ENCODE data around the gene DBX2.

The DBX2 gene

DNA sequence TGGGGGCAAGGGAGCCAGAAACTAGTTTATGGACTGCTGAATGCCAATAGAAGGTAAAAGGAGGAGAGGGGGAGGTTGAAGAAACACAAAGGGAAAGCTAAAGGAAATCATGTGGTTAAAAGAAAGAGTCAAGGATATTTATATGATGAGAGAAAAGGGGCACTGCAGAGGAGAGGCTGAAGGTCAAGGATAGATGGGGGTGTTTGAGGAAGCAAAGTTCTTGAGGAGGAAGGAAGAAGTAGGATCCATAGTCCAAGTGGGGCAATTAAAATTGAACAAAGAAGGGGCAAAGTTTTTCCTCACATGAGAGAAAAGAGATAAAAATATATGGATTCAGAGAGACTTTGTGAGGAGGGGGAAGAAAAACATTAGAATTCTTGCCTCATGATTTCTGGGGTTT, 10.1 kb upstream of the DBX2 start:
- H3K36me3 ChIP-seq (ENCODE audit: control insufficient read depth, insufficient read depth, low read length, severe bottlenecking), result no peaks in the 10 kb centered on the region
- H3K9ac ChIP-seq (ENCODE audit: low read length), result no peak overlapping the region
- peaks cover 2% of the 10 kb centered on the region for H3K27me3 ChIP-seq (replicated peaks; ENCODE audit: control insufficient read depth, insufficient read depth, low read length)
- no peak for DNase-seq (ENCODE audit: low read depth)
- H3K9me3 ChIP-seq (ENCODE audit: control insufficient read depth, low read length), result no peaks in the 10 kb centered on the region
- no peak overlapping the region for H3K4me3 ChIP-seq (ENCODE audit: low read length)
- H3K4me1 ChIP-seq (ENCODE audit: control insufficient read depth, insufficient read depth, low read length), result no peaks in the 10 kb centered on the region

DNA sequence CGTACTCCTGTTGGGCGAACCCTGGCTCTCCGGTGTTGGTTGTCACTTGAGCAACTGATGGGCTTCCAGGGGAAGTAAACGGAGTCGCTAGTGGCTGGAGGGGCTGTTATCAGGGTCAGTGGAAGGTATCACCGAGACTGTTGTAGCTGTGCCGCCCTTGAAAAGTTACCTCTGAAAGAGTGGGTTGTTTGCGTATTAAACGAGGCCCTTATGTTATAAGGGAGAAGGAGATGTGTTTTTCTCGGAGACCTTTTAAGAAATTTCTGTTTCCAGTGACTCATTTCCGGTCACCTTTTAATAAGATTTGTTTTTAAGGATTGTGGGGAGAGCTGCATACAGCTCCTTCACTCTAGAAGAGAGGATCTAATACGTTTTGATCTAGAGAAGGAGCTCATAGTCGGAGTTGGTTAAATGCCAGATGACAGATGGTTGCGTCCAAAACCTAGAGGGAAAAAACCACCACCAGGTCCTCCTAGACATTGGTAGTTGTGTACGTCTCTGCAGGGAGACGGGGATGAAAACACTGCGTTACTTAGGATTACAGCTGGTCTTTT, 750 bp upstream of the DBX2 start:
- Histone ChIP-seq H3K4me3 (ENCODE audit: low read length) (peak overlapping the region; percentile 85), H3K9ac (ENCODE audit: low read length) (no peak overlapping the region), H3K4me1 (ENCODE audit: control insufficient read depth, insufficient read depth, low read length) (peaks cover 13% of the 10 kb centered on the region), H3K9me3 (ENCODE audit: control insufficient read depth, low read length) (no peaks in the 10 kb centered on the region), H3K36me3 (ENCODE audit: control insufficient read depth, insufficient read depth, low read length, severe bottlenecking) (no peaks in the 10 kb centered on the region), H3K27me3 (replicated peaks; ENCODE audit: control insufficient read depth, insufficient read depth, low read length) (no peaks in the 10 kb centered on the region)
- DNase-seq (ENCODE audit: low read depth), result peak; percentile 11

DNA sequence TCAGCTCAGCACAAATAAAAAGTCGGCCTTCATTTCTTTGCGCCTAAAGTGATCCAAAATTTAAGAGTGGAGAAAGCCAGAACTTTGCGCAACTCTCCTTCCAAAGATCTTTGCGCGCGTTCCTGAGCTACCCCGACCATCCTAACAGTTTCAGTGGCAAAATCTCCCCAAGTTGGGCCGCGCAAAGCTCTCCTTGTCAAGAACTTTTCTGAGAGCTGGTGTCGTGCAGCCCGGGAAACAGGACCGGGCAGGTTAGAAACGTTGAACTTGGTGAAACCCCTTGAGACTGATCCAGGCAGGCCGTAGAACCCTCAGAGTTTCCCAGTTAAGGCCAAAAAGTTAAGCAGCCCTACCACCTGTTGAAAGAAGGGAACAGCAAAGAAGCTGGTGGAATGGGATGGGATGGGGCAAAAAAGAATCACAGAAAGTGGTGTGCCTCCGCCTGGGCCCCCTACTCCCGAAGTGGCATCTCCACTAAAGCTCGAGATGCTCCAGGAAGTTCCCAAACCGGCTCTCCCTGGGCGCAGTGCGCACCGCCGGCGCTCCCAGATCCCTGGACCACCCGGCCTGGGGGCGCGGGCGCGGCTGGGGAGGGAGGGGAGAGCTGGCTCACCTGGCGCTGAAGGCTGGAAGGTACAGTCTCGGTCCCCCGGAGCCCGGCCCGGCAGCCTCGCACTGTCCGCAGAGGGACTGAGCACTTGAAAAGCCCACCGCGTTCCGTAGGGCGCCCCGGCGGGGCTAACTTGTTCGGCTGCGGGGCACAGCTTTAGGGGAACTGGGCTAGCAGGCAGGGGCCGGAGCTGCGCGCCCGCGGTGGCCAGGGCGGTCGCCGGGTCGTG, 768 bp downstream of the DBX2 start:
- H3K9ac ChIP-seq (ENCODE audit: low read length), result peak overlapping the region; percentile 65
- peak overlapping the region; percentile 85 for H3K4me3 ChIP-seq (ENCODE audit: low read length)
- peaks cover 13% of the 10 kb centered on the region for H3K4me1 ChIP-seq (ENCODE audit: control insufficient read depth, insufficient read depth, low read length)
- H3K9me3 ChIP-seq (ENCODE audit: control insufficient read depth, low read length), result no peaks in the 10 kb centered on the region
- H3K36me3 ChIP-seq (ENCODE audit: control insufficient read depth, insufficient read depth, low read length, severe bottlenecking), result no peaks in the 10 kb centered on the region
- no peaks in the 10 kb centered on the region for H3K27me3 ChIP-seq (replicated peaks; ENCODE audit: control insufficient read depth, insufficient read depth, low read length)
- no peak for DNase-seq (ENCODE audit: low read depth)

- Histone ChIP-seq H3K4me1 (ENCODE audit: control insufficient read depth, insufficient read depth, low read length) (peaks cover 6% of the 10 kb centered on the region), H3K4me3 (ENCODE audit: low read length) (no peak overlapping the region), H3K9me3 (ENCODE audit: control insufficient read depth, low read length) (no peaks in the 10 kb centered on the region), H3K27me3 (replicated peaks; ENCODE audit: control insufficient read depth, insufficient read depth, low read length) (no peaks in the 10 kb centered on the region), H3K9ac (ENCODE audit: low read length) (no peak overlapping the region), H3K36me3 (ENCODE audit: control insufficient read depth, insufficient read depth, low read length, severe bottlenecking) (no peaks in the 10 kb centered on the region)
- no peak for DNase-seq (ENCODE audit: low read depth)
Observed at GRCh38 chr12:45042599-45042998, 8.3 kb downstream of the DBX2 start.

DNA sequence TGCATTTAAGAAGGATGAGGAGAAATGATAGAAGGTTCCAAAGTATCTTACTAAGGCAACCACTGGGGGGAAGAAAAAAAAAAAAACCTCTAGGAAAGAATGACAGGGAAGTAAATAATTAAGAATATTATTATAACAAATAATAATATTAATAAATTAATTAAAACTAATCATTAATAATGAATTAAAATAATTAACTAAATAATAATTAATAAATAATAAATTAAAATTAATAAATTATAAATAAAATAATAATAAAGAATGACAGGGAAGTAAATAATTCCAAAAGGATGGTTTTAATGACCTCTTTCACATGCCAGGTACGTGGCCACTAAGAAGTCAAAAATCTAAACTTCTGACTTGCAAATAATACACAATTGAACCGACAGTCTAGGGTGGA, 9.9 kb downstream of the DBX2 start:
- no peak for DNase-seq (ENCODE audit: low read depth)
- peaks cover 6% of the 10 kb centered on the region for H3K4me1 ChIP-seq (ENCODE audit: control insufficient read depth, insufficient read depth, low read length)
- no peaks in the 10 kb centered on the region for H3K27me3 ChIP-seq (replicated peaks; ENCODE audit: control insufficient read depth, insufficient read depth, low read length)
- H3K9ac ChIP-seq (ENCODE audit: low read length), result no peak overlapping the region
- H3K36me3 ChIP-seq (ENCODE audit: control insufficient read depth, insufficient read depth, low read length, severe bottlenecking), result no peaks in the 10 kb centered on the region
- H3K4me3 ChIP-seq (ENCODE audit: low read length), result no peak overlapping the region
- no peaks in the 10 kb centered on the region for H3K9me3 ChIP-seq (ENCODE audit: control insufficient read depth, low read length)

DNA sequence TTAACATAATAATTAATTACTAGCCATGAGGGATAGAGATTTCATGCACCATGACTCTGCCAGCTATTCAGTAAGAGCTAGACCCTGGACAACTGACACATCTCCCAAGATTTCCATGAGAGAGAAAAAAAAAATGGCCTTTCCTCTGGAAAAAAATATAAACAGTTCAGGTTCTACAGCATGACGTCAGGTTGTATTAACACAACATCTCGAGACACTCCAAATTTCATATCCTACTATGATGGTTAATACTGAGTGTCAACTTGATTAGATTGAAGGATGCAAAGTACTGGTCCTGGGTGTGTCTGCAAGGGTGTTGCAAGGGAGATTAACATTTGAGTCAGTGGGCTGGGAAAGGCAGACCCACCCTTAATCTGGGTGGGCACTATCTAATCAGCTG, 11.1 kb downstream of the DBX2 start:
- DNase-seq (ENCODE audit: low read depth), result no peak
- no peak overlapping the region for H3K9ac ChIP-seq (ENCODE audit: low read length)
- peaks cover 6% of the 10 kb centered on the region for H3K4me1 ChIP-seq (ENCODE audit: control insufficient read depth, insufficient read depth, low read length)
- H3K4me3 ChIP-seq (ENCODE audit: low read length), result no peak overlapping the region
- no peaks in the 10 kb centered on the region for H3K27me3 ChIP-seq (replicated peaks; ENCODE audit: control insufficient read depth, insufficient read depth, low read length)
- H3K36me3 ChIP-seq (ENCODE audit: control insufficient read depth, insufficient read depth, low read length, severe bottlenecking), result no peaks in the 10 kb centered on the region
- H3K9me3 ChIP-seq (ENCODE audit: control insufficient read depth, low read length), result no peaks in the 10 kb centered on the region

DNA sequence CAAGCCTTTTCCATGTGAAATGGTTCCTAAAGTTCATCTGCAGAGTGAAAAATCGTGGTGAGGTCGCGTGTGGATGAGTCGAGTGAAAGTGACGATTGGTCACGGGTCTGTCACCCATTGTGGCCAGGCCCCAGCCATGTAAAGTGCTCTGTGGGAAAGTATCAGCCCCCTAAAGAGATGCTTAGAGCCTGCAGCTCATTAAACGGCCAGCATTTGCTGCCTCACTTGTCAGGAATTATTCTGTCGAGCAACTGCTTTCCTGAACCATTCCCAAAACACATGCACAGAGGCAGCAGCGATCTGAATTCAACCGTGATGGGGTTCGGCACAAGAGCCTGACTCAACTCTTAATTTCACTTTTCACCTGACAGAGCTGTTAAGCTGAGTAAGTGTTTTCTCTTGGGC, 16.0 kb downstream of the DBX2 start:
- H3K9me3 ChIP-seq (ENCODE audit: control insufficient read depth, low read length), result no peaks in the 10 kb centered on the region
- H3K27me3 ChIP-seq (replicated peaks; ENCODE audit: control insufficient read depth, insufficient read depth, low read length), result no peaks in the 10 kb centered on the region
- H3K4me3 ChIP-seq (ENCODE audit: low read length), result no peak overlapping the region
- no peak for DNase-seq (ENCODE audit: low read depth)
- no peak overlapping the region for H3K9ac ChIP-seq (ENCODE audit: low read length)
- H3K36me3 ChIP-seq (ENCODE audit: control insufficient read depth, insufficient read depth, low read length, severe bottlenecking), result no peaks in the 10 kb centered on the region
- no peaks in the 10 kb centered on the region for H3K4me1 ChIP-seq (ENCODE audit: control insufficient read depth, insufficient read depth, low read length)

DNA sequence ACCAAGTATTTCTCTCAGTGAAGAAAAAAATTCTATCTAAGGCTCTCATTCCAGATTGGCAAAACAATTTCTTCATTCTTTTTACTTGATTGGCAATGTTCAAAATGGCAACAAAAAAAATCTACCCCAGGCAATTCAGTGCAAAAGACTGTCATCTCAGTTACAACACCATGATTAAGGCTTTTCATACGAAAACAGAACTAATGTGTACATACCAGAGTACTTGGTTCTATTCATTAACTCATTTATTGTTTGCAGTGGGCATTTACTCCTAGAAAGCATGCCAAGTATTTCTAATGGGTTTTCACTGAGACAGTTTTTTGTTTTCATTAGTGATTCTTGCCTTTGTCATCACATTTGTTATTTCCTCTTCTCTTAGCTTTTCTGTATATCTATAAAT, 33.0 kb downstream of the DBX2 start:
- peaks cover 6% of the 10 kb centered on the region for H3K4me1 ChIP-seq (ENCODE audit: control insufficient read depth, insufficient read depth, low read length)
- H3K4me3 ChIP-seq (ENCODE audit: low read length), result no peak overlapping the region
- no peak overlapping the region for H3K9ac ChIP-seq (ENCODE audit: low read length)
- H3K9me3 ChIP-seq (ENCODE audit: control insufficient read depth, low read length), result no peaks in the 10 kb centered on the region
- DNase-seq (ENCODE audit: low read depth), result no peak
- no peaks in the 10 kb centered on the region for H3K27me3 ChIP-seq (replicated peaks; ENCODE audit: control insufficient read depth, insufficient read depth, low read length)
- no peaks in the 10 kb centered on the region for H3K36me3 ChIP-seq (ENCODE audit: control insufficient read depth, insufficient read depth, low read length, severe bottlenecking)

DNA sequence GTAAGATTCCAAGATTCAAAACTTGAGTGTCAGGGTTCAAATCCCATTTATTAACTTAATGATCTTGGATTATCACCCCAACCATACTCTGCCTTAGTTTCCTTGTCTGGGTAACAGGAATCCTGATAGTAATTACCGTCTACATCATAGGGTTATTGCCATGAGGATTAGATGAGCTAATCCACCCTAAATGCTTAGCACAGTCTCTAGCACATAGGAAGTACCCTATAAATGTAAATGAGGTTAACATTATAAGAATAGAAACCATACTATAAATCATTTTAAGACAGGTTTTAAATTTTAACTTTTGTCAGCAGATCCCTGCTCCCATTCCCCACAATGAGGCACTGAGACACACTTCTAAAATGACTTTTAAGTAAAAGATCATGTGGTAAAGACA, 36.5 kb downstream of the DBX2 start:
- H3K4me1 ChIP-seq (ENCODE audit: control insufficient read depth, insufficient read depth, low read length), result peaks cover 6% of the 10 kb centered on the region
- no peak overlapping the region for H3K4me3 ChIP-seq (ENCODE audit: low read length)
- H3K36me3 ChIP-seq (ENCODE audit: control insufficient read depth, insufficient read depth, low read length, severe bottlenecking), result no peaks in the 10 kb centered on the region
- H3K27me3 ChIP-seq (replicated peaks; ENCODE audit: control insufficient read depth, insufficient read depth, low read length), result no peaks in the 10 kb centered on the region
- no peak for DNase-seq (ENCODE audit: low read depth)
- no peaks in the 10 kb centered on the region for H3K9me3 ChIP-seq (ENCODE audit: control insufficient read depth, low read length)
- no peak overlapping the region for H3K9ac ChIP-seq (ENCODE audit: low read length)

GRCh38 chr12:45012749-45013148, 38.1 kb downstream of the DBX2 start:
- no peak overlapping the region for H3K4me3 ChIP-seq (ENCODE audit: low read length)
- no peak for DNase-seq (ENCODE audit: low read depth)
- H3K9ac ChIP-seq (ENCODE audit: low read length), result no peak overlapping the region
- H3K36me3 ChIP-seq (ENCODE audit: control insufficient read depth, insufficient read depth, low read length, severe bottlenecking), result no peaks in the 10 kb centered on the region
- H3K27me3 ChIP-seq (replicated peaks; ENCODE audit: control insufficient read depth, insufficient read depth, low read length), result no peaks in the 10 kb centered on the region
- no peaks in the 10 kb centered on the region for H3K9me3 ChIP-seq (ENCODE audit: control insufficient read depth, low read length)
- H3K4me1 ChIP-seq (ENCODE audit: control insufficient read depth, insufficient read depth, low read length), result peaks cover 6% of the 10 kb centered on the region

DNA sequence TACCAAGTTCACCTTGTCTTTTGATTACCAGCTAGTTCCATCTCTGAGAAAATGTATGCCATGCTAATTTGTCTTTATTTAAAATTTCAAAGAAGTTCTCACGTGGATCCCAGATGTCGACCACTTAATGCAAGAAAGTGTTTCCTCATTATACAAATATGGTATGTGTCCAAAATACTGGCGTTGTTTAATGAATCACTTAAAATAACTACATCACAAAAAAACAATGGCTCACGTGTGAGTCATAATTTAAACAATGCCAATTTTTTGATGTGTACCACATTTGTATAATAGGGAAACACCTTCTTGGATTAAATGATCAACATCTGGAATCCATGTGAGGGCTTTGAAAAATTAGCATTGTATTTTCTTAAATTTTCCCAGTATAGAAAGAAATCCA, 40.8 kb downstream of the DBX2 start:
- Histone ChIP-seq H3K4me3 (ENCODE audit: low read length) (no peak overlapping the region), H3K4me1 (ENCODE audit: control insufficient read depth, insufficient read depth, low read length) (no peaks in the 10 kb centered on the region), H3K36me3 (ENCODE audit: control insufficient read depth, insufficient read depth, low read length, severe bottlenecking) (no peaks in the 10 kb centered on the region), H3K9ac (ENCODE audit: low read length) (no peak overlapping the region), H3K27me3 (replicated peaks; ENCODE audit: control insufficient read depth, insufficient read depth, low read length) (no peaks in the 10 kb centered on the region), H3K9me3 (ENCODE audit: control insufficient read depth, low read length) (no peaks in the 10 kb centered on the region)
- DNase-seq (ENCODE audit: low read depth), result no peak

DNA sequence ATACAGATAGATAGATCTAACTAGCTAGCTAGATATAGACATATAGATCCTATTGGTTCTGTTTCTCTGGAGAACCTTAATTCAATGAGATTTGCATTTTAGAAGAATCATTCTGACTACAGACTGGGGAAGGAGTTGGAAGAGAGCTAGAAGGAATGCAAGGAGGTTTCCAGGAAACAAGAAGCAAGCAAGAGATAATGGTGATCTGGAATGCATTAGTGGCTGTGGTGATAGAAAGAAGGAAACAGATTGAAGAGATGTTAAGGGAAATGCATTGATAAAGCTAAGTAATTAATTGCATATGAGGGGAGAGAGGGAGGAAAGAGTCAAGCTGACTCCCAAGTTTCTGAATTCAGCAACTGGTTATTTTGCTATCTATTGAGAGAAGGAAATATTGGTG, 42.7 kb downstream of the DBX2 start:
- H3K36me3 ChIP-seq (ENCODE audit: control insufficient read depth, insufficient read depth, low read length, severe bottlenecking), result no peaks in the 10 kb centered on the region
- H3K4me1 ChIP-seq (ENCODE audit: control insufficient read depth, insufficient read depth, low read length), result no peaks in the 10 kb centered on the region
- H3K4me3 ChIP-seq (ENCODE audit: low read length), result no peak overlapping the region
- DNase-seq (ENCODE audit: low read depth), result no peak
- H3K9me3 ChIP-seq (ENCODE audit: control insufficient read depth, low read length), result no peaks in the 10 kb centered on the region
- H3K27me3 ChIP-seq (replicated peaks; ENCODE audit: control insufficient read depth, insufficient read depth, low read length), result no peaks in the 10 kb centered on the region
- H3K9ac ChIP-seq (ENCODE audit: low read length), result no peak overlapping the region
